Stromal cell of bone marrow (primary cell): Measurements from ENCODE around the gene PPM1K.

Experiments used
- DNase-seq: peaks from one replicate; pipeline ENCODE4 v3.0.0-alpha.2; 2012; ENCODE audit warnings: low read depth

Gene PPM1K

DNA sequence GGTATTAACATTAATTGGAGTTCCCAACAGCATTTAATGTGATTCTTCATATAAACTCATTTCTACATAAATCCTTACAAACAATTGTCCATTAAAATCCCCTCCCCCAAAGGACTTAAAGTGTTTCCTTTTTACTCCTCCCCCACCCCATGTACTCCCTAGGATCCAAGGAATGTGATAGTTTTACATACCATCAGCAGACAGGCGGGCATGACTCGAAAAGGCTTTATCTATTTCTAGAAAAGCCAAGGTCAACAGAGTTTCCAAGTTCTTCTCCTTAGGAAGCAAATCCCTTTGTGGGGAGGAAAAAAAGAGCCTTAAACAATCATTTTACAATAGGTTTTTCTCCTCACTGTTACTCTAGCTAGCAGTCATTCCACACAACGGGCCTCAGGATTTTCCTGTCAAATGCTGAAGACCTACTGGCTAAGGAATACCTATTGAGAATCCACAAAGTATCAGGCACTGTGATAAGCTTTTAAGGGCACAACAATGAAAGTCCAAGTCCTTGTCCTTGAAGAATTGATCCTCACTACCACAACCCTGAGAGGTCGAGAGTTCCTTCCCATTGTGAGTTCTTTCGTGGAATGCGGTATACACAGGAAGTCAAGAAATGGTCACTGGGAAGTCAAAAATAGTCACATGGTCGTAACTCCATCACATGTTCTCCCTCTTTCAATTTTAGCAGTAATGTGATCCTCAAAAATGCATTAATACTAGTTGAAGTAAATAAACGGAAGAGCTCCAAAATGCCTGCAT is 7.2 kb downstream of the PPM1K start:
- DNase-seq = no peak

DNA sequence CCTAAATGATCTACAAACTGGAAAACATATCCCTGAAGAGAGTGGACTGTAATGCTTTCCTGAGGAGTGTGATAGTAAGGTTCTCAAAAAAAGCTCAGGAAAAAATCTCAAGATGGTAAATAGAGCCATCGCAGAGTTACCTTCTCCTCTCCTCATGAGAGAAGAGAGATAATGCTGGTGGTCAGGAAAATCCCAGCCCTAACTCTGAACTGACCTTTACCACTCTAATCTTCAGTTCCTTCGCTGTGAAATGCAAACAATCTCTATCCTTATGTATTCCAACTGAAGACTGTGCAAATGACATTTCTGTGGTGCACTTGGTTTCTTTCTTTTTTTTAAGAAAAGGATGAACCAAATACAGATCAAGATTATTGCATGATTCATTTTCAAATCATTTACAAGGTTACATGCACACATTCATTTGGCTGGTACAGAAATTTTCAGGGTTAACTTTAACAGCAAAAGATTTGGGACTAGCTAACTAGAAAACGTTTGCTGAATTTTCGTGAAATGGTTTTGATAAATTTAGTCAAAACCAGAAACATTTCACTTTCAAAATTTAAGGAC is 8.3 kb downstream of the PPM1K start:
- DNase-seq = no peak

DNA sequence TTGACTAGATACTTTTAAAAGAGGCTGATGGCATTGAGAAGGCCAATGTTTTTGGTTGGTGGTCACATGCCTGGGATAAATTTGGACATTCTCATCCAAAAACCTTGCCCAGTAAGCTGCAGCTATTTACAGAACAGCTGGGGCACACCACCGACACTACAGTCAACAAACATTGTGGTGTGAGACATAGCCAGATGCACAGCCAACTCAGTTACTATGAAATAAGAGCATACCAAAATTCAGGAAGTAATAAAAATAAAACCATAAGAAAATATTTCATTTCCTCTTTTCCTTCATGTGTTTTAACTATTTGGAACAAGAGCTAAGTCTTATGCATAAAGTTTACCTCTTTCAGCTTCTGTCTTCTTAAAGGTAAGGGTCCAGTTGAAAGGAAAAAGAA is 8.8 kb downstream of the PPM1K start:
- peak; percentile 14 for DNase-seq

DNA sequence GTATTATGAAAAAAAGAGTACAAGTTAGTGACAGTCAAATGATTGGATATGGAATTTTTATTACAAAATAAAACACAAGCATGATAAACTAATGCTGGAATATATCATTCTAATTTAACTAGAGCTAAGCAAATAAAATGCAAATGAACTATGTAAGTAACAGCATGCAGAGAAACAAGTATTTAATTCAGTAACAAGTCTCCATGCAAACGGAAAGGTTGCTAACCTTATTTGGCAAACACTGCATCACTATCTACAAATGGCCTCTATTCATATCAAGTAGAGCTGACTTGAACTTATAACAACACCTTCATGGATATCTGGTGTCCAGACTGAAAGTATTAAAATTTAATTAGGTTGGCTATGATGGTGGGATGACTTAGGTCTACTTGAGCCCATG is 15.4 kb downstream of the PPM1K start:
- DNase-seq = no peak

DNA sequence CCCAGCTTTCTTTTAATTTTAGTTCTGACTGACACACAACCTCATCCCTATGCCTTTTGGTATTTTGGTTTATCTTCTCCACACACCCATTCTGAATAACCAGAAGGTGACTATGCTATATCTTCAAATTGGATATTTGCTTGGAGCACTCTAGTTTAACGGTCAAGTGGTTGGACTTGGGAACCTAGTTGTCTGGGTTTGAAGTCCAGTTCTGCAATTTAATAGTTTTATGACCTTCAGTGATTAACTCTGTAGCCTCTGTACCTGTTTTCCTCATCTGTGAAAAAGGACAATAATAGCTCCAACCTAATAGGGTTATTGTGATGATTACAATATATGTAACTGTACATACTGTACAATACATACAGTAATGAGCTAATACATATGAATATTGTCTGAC is 20.0 kb downstream of the PPM1K start:
- no peak for DNase-seq

DNA sequence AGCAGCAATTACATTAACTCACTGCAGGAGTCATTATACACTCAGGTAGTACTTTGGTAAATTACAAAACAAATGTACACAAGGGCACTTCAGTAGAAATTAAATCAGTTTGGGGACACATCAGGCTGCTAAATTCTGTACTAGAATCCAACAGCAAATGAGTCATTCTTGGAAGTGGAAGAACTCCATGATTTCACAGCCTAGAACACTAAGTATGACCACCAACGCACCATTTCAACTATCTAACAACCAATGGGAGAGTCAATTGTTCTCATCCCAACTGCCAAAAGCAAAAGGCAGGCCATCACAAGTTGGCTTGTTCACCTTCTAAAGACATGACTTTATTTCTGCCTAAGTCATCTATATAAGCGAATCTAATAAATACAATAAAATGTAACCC is 26.6 kb downstream of the PPM1K start:
- DNase-seq = no peak

DNA sequence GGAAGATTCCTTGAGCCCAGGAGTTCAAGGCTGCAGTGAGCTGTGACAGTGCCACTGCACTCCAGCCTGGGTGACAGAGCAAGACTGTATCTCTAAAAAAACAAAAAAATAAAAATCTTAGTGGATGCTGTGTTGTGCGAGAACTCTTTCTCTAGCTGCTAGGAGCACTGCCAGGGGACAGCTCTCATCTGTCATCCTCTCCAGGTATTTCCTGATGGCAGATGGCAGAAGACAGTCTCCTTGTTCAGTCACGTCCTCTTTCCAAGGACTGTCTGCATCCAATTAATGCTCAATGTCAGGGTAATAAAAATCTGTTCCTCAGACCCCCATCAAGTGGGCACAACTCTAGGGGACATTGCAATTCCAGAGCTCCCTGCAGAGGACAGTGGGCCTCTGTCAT is 29.2 kb downstream of the PPM1K start:
- no peak for DNase-seq

DNA sequence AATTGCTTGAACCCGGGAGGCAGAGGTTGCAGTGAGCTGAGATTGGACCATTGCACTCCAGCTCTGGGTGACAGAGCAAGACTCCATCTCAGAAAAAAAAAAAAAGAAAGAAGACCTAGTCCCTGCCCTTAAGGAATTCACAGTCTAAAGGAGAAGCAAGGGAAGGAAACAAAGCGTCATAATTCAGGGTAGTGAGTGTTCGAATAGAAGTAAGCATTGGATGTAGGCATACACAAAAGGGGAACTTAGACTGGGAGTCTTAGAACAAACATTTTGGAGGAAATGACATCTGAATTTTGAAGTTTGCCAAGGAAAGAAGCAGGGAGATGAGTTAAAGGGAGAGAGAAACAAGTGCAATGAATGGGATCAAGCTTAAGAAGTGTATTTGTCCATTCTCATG is 32.4 kb downstream of the PPM1K start:
- DNase-seq = no peak

DNA sequence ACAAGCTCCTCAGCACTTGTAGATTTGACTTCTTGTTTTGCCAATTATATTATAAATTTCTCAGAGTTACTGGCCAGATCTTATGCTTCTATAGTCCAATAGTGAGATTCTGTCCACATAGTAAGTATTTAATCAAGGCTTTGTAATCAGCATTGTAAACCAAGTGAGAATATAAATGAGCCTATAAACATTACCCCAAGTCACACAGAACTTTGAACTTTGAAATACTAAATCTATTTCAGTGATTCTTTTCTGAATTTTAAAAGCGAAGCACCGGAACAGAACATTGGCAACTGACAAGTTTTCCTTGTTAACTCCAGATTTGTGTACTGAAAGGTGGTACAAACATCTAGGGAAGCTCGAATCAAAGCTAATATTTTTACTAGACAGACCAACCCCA is 37.2 kb downstream of the PPM1K start:
- DNase-seq = no peak

DNA sequence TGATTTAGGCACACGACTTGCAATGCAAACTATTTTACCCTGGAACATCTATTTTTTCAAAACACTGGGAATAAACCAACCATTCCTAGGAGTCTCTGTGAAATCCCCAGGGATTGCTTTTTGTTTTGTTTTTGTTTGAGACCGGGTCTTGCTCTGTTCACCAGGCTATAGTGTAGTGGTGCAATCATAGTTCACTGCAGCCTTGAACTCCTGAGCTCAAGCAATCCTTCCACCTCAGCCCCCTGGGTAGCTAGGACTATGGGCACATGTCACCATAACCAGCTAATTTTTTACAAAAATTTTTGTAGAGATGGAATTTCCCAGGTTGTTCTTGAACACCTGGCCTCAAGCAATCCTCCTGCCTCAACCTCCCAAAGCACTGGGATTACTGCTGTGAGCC is 37.8 kb downstream of the PPM1K start:
- DNase-seq = no peak

DNA sequence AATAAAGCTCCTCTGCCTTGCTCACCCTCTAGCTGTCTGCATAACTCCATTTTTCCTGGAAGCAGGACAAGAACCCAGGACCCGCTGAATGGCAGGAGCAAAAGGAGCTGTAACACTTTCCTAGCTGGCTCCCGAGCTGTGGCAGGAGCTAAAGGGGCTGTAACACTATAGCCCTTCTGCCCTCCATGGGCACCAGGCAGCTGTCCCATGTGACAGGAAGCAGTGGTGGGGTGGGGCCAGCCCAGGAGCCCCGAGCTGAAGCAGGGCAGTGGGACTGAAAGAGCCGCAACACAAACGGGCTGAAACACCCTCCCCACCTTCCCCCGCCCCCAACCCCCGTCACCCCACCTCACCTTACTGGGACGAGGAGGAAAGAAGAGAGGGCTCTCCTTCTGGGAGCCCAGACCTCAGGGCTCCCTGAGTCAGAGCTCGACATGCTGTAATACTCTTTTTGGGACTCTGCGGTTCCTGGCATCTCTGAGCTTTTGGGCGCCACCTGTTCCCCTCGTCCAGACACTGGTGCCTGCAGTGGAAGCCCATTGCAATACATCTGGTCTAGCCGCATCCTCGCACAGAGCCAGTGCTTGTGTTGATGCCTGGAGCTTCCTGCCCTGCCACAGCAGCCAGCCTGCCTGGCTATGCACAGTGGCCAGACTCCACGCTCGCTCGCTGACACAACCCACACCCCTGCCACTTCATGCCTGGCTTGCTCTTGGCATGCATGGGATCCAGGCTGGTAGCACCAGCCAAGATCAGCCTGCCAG is 39.4 kb downstream of the PPM1K start:
- DNase-seq = no peak

DNA sequence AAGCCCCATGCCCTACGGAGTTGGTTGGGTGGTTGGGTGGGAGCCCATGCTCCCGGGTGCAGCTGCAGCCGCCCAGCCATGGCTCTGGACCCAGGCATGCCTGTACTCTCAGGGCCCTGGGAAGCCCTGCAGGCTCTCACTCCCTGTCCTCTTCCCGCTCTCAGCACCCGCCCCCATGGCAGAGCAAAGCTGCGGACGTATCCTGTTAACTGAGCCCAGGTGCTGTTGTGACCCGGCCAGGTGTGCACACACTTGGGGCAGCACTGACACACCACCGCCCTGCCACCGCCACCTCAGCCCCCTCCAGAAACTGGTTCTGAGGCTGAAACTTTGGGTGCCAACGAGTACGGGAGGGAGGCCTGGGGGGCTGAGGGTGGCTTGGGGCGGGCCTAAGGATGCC is 40.3 kb downstream of the PPM1K start:
- no peak for DNase-seq

DNA sequence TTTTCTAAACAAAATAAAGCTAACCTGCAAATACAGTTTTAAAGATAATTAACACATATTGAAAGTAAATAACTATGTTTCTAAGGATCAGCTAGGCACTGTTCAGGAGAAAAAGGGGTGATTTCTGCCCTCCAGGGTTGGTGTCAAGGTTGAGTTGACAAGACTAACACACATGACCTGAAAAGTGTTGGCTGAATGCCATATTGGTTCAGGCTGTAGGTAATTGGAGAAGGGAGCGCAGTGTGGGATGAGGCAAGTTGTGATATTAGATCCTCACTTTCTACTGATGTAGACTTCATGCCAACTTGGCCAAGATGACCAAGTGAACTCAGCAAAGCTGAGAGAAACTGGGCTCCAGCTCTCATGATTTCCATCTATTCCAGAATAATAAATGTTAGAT is 42.2 kb downstream of the PPM1K start:
- DNase-seq = no peak

DNA sequence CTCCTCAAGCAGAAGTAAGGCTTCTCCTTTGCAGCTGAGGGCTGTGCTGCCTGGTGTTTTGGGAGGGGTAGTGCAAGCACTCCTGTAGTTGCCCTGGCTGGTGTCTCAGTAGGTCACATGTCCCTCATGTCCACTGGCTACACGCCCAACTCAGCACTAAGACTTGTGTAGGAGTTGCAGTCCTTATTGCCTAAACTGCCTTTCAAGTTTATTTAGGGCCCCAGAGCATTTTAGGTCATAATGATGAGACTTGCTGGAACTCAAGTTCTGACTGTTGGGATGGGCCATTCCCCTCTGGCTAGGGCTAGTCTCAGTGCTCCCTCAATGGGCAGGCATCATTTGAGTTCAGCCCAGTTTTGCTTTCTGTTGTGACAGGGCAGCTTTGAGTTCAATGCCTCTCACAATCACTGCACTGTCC is 44.1 kb downstream of the PPM1K start:
- no peak for DNase-seq

DNA sequence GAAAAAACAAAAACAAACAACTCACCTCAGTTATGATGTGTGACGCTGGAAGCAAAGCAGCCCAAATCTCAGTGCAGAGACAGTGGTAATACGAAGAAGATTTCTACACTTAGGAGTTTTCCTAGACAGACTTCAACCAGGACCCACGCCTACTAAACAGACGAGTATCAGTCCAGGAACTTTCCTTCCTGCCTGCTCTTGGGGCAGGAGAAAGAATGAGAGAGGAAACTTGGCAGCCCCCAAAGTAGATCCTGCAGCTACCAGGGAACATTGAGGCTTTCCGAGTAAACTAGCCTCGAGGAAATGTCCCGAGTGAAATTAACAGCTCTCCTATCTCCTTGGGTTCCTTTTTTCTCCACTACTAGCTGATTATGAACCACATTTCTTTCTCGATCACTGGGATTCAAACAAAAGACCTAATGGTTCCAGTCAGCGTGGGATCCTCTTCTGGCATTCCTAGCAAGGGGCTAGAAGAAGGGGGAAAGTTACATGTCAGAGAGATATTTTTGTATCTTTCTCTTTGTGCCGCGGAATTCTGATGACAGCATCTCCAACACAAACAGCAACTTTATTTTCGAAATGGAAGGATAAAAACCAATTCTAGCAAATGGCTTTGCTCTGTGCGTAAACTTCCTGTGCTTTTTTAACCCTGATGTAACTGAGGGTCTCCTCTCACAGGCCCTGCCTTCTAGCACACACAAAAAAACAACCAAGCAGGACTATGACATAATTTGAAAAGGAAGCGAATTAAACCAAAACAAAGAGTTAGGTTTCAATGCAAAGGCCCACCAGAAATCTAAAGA is 53.2 kb downstream of the PPM1K start:
- no peak for DNase-seq

DNA sequence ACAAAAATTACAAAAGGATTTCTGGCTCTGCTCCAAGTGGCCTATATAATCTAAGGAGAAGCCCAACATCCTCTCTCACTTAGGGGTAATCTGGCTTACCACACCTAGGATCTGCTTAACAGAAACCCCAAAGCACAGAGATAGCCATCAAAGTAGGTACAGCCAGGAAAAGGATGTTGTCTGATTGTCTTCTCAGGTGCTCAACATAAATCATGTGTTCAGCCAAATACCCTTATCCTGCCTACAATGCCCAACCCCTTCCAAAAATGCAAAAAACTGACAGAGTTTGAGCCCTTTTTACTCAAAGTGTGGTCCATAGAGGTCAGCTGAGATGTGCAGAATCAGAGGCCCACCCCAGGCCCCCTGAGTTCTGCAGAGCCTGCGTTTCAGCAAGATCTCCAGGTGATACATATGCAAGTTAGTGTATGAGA is 53.9 kb downstream of the PPM1K start:
- no peak for DNase-seq

DNA sequence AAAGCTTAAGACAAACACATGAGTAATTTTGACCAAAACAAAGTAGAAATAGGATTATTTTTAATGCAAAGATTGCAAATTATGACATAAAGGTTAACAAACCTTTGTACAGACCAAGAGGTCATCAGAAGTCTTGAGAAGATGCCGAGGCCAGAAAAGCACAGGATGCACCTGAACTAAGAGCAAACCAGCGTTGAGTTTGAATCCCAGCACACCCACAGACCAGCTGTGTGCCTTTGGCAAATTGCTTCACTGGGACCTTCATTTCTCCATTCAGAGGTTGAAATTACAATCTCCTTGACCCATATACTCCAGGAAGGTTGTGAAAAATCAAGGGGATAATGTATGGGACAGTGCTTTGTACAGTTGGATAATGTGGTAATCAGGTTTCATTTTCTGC is 56.6 kb downstream of the PPM1K start:
- DNase-seq = no peak

DNA sequence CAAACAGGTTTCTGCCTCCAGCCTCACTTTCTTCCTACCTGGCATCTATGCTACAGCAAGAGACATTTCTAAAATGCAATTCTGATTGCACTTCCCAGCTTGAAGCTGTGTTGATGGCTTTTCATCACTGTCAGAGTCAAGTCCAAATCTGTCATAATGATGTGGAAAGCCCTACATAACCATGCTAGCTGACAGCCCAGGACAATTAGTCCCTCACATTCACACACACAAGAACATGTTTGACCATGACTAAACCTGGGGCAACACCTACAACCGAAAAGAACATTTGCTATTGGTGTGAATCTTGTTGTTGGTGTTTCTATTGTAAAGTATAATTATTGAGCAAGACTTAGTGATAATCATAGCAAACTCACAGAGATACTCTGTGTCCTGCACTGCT is 58.2 kb downstream of the PPM1K start:
- no peak for DNase-seq

DNA sequence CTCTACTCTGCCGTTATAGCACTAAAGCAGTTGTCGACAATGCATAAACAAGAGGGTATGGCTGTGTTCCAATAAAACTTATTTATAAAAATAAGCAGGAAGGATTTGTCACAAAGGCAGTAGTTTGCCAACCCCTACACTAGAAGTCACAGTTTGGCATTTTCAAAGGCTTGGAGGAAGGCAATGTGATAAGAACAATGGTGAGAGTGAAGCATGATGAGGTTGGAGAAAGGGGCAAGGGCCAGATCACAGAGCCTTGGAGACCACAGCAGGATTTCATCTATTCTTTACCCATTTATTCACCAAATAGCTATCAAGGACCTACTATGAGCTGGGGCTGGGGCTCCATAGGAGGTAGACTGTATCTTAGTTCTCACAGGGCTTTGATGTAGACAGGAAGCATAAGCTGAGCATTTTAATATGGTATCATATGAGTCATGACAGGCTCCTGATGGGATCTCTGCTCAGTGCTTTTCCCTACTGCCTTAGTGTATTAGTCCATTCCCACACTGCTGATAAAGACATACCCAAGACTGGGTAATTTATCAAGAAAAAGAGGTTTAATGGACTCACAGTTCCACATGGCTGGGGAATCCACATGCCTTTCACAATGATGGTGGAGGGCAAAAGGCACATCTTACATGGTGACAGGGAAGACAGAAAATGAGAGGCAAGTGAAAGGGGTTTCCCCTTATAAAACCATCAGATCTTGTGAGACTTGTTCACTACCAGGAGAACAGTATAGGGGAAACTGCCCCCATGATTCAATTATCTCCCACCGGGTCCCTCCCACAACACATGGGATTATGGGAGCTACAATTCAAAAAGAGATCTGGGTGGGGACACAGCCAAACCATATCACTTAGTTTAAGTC is 58.9 kb downstream of the PPM1K start:
- no peak for DNase-seq

DNA sequence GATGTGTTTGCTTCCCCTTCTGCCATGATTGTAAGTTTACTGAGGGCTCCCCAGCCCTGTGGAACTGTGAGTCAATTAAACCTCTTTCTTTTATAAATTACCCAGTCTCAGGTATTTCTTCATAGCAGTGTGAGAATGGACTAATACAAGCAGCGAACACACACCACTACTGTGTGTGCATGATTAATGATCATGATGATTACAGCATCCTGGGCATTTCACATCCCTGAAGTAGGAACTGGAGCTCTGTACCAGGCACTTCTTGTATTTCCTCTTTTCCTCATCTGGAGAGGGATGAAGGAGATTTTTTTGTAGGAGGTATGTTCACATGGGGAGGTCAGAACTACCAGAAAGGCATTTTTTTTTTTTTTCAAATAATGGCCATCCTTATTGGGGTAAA is 60.8 kb downstream of the PPM1K start:
- no peak for DNase-seq

DNA sequence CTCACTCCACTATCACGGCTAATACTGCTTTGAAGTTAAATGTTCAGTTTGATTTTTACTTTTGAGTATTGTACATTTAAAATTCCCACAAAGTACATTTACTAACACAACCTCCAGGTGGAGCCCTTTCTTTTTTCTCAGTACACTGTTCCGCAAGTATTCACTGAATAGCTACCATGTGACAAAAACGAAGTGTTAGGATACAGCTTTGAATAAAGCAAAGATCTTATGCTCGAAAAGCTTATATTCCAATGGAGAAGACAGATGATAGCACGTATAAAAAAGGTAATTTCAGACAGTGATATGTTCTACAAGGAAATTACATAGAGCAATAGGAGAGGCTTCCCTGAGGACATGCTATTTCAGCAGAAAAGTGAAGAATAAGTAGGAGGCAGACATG is 65.3 kb downstream of the PPM1K start:
- peak; percentile 28 for DNase-seq

DNA sequence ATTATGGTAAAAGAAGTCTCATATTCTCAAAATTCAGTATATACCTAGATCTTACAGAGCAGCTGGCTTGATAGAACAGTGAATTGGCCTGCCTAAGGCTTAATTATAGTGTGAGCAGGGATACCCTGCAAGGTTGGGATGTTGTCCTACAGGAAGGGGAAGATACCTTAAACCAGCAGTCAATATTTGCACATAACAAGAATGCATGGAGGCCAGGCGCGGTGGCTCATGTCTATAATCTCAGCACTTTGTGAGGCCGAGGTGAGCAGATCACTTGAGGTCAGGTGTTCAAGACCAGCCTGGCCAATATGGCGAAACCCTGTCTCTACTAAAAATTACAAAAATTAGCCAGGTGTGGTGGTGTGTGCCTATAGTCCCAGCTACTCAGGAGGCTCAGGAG is 67.2 kb downstream of the PPM1K start:
- no peak for DNase-seq
